NOMO-1 (cell line): ENCODE measurements around the gene GJB2.
"Not testable (repeated sequence)": the region's sequence is repeated elsewhere in the genome, so short reads cannot be mapped to it uniquely, and the experiment has no call there.

ENCODE experiments used
- DNase-seq, 2 experiments: peaks; one replicate each; lab custom pipeline; 2025; ENCODE audit not compliant: unreplicated experiment in 2 of 2; lab: John Stamatoyannopoulos, UW

The GJB2 gene

GRCh38 chr13:20171364-20171763 is 21.4 kb downstream of the GJB2 start:
- no peak for DNase-seq

- DNase-seq, result peak in 1 of 2 experiments; percentile 19
These were observed 21.8 kb downstream of the GJB2 start for GRCh38 chr13:20170921-20171320.

- DNase-seq, result no peak
These were observed 24.3 kb downstream of the GJB2 start for GRCh38 chr13:20168396-20168795.

GRCh38 chr13:20165417-20166257 is 27.1 kb downstream of the GJB2 start:
- no peak for DNase-seq

- DNase-seq, result no peak
These were observed 30.8 kb downstream of the GJB2 start for GRCh38 chr13:20161951-20162300.

GRCh38 chr13:20161275-20161950 is 31.3 kb downstream of the GJB2 start:
- peak in 1 of 2 experiments; percentile 12 for DNase-seq

- DNase-seq, result peak in 1 of 2 experiments; percentile 19
These were observed 32.1 kb downstream of the GJB2 start, which contains the start of gene GJA3 for GRCh38 chr13:20160306-20161274. Gene GJA3 (minus strand): TSS chr13:20161052. CDS start chr13:20143288, 17,764 bp downstream.

- no peak for DNase-seq
These were observed 33.0 kb downstream of the GJB2 start for GRCh38 chr13:20159646-20160305.

- peak in 1 of 2 experiments; percentile 17 for DNase-seq
These were observed 35.5 kb downstream of the GJB2 start for GRCh38 chr13:20157151-20157796.

- DNase-seq, result no peak
These were observed 36.0 kb downstream of the GJB2 start for GRCh38 chr13:20156702-20157101.

- not testable (repeated sequence) for DNase-seq
These were observed 39.4 kb downstream of the GJB2 start for GRCh38 chr13:20153290-20153689.

- DNase-seq, result no peak
These were observed 41.1 kb downstream of the GJB2 start for GRCh38 chr13:20151612-20152011.

GRCh38 chr13:20151016-20151415 is 41.7 kb downstream of the GJB2 start:
- DNase-seq, result no peak

GRCh38 chr13:20150561-20150960 is 42.2 kb downstream of the GJB2 start:
- no peak for DNase-seq

GRCh38 chr13:20149762-20150161 is 43.0 kb downstream of the GJB2 start:
- no peak for DNase-seq

- no peak for DNase-seq
These were observed 44.1 kb downstream of the GJB2 start for GRCh38 chr13:20148501-20149183.

GRCh38 chr13:20146381-20146780 is 46.4 kb downstream of the GJB2 start:
- DNase-seq, result no peak

GRCh38 chr13:20145521-20145920 is 47.2 kb downstream of the GJB2 start:
- DNase-seq, result no peak

GRCh38 chr13:20144141-20144850 is 48.4 kb downstream of the GJB2 start:
- no peak for DNase-seq
